Activated naive CD4-positive, alpha-beta T cell treated with anti-CD3 and anti-CD28 coated beads, Interleukin-2, amount 50 U/mL, for 24 hours (primary cell): ENCODE results near the gene CAMKV.
"Not testable (repeated sequence)": the region's sequence is repeated elsewhere in the genome, so short reads cannot be mapped to it uniquely, and the experiment has no call there.

ENCODE experiments used
- H3K27ac Mint-ChIP-seq: one replicate; pipeline ENCODE4 v1.8.0; 2021; ENCODE audit warnings: mild to moderate bottlenecking, mixed read lengths
- H3K27me3 Mint-ChIP-seq: one replicate; pipeline ENCODE4 v1.8.0; 2021; ENCODE audit warnings: mixed read lengths
- H3K36me3 Mint-ChIP-seq: one replicate; pipeline ENCODE4 v1.8.0; 2021; ENCODE audit warnings: mixed read lengths
- H3K4me1 Mint-ChIP-seq: one replicate; pipeline ENCODE4 v1.8.0; 2021; ENCODE audit warnings: mixed read lengths
- H3K4me3 Mint-ChIP-seq: one replicate; pipeline ENCODE4 v1.8.0; 2021; ENCODE audit warnings: mild to moderate bottlenecking, mixed read lengths
- H3K9me3 Mint-ChIP-seq: one replicate; pipeline ENCODE4 v1.8.0; 2021; ENCODE audit warnings: mixed read lengths

CAMKV gene

GRCh38 chr3:49841126-49841696, 28.5 kb downstream of the CAMKV start:
- no peak overlapping the region for H3K27ac Mint-ChIP-seq
- H3K36me3 Mint-ChIP-seq = peaks cover 2% of the 10 kb centered on the region
- H3K27me3 Mint-ChIP-seq = no peaks in the 10 kb centered on the region
- H3K9me3 Mint-ChIP-seq = no peaks in the 10 kb centered on the region
- no peaks in the 10 kb centered on the region for H3K4me1 Mint-ChIP-seq
- no peak overlapping the region for H3K4me3 Mint-ChIP-seq

GRCh38 chr3:49840388-49840787, 29.3 kb downstream of the CAMKV start:
- H3K36me3 Mint-ChIP-seq = peaks cover 2% of the 10 kb centered on the region
- H3K27me3 Mint-ChIP-seq = no peaks in the 10 kb centered on the region
- H3K4me1 Mint-ChIP-seq = no peaks in the 10 kb centered on the region
- no peak overlapping the region for H3K27ac Mint-ChIP-seq
- no peak overlapping the region for H3K4me3 Mint-ChIP-seq
- H3K9me3 Mint-ChIP-seq = no peaks in the 10 kb centered on the region

DNA sequence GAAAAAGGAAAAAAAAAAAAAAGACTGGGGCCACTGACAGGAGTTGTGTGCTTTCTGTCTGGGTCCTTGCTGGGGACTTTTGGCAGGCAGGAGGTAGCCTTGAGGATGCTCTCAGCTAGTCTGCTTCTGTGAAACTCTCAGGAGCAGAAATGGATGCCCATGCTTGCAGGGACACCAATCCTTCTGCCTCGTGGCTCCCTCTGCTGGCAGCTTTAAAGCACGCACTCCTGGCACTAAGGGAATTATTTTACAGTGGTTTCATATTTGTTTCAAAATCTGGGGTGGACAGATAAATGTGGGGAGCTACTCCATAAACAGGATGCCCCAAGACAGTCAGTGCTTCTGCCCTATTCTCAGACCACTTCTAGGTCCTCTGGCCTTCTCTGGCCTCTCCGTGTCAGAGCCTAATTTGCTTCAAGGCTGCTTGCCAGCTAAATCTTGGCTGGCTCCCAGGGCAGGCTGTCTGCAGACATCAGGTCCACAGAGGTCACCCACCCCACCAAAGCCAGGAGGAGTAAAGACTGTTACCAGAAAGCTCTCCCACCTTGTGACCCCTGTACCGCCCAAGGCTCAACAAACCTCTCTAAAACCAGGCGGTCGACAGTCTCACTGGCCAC, 30.4 kb downstream of the CAMKV start:
- H3K27ac Mint-ChIP-seq = peak overlapping the region; percentile 15
- H3K36me3 Mint-ChIP-seq = peaks cover 4% of the 10 kb centered on the region
- H3K9me3 Mint-ChIP-seq = no peaks in the 10 kb centered on the region
- no peaks in the 10 kb centered on the region for H3K27me3 Mint-ChIP-seq
- H3K4me3 Mint-ChIP-seq = no peak overlapping the region
- no peaks in the 10 kb centered on the region for H3K4me1 Mint-ChIP-seq

DNA sequence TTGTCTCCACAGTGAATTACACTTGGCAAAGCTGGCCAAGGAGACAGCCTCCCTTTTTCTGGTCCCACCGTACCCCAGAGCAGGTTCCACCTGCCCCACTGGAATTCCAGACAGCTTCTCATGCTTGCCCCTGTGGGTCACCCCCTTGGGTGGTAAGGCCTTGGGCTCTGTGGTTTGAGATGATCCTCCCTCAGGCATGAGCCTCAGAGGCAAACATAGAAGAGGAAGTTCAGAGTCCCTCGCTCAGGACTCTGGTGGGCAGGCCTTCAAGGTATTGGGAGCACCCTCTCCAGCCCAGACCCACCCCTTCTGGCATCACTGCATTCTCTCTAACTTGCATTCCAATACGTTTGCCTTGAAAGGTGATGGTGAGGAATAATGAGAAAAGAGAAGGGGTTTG, 38.4 kb downstream of the CAMKV start:
- no peaks in the 10 kb centered on the region for H3K9me3 Mint-ChIP-seq
- no peaks in the 10 kb centered on the region for H3K27me3 Mint-ChIP-seq
- peaks cover 2% of the 10 kb centered on the region for H3K36me3 Mint-ChIP-seq
- H3K27ac Mint-ChIP-seq = no peak overlapping the region
- no peaks in the 10 kb centered on the region for H3K4me1 Mint-ChIP-seq
- H3K4me3 Mint-ChIP-seq = no peak overlapping the region

- no peak overlapping the region for H3K4me3 Mint-ChIP-seq
- no peak overlapping the region for H3K27ac Mint-ChIP-seq
- no peaks in the 10 kb centered on the region for H3K36me3 Mint-ChIP-seq
- no peaks in the 10 kb centered on the region for H3K9me3 Mint-ChIP-seq
- no peaks in the 10 kb centered on the region for H3K27me3 Mint-ChIP-seq
- no peaks in the 10 kb centered on the region for H3K4me1 Mint-ChIP-seq
Measured at GRCh38 chr3:49826016-49826415, 43.7 kb downstream of the CAMKV start.

DNA sequence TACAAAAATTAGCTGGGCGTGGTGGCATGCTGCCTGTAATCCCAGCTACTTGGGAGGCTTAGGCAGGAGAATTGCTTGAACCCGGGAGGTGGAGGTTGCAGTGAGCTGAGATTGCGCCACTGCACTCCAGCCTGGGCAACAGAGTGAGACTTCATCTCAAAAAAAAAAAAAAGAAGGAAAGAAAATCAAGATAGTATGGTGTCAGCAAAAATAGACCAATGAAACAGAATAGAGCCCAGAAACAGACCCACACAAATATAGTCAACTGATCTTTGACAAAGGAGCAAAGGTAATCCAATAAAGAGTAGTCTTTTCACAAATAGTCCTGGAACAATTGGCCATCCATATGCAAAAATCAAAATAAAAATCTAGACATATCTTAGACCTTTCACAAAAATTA, 46.6 kb downstream of the CAMKV start:
- not testable (repeated sequence) for H3K9me3 Mint-ChIP-seq, H3K4me1 Mint-ChIP-seq, H3K27me3 Mint-ChIP-seq, H3K27ac Mint-ChIP-seq, H3K4me3 Mint-ChIP-seq, H3K36me3 Mint-ChIP-seq

GRCh38 chr3:49813497-49814174, 56.1 kb downstream of the CAMKV start, which contains the start of gene UBA7:
UBA7 (minus strand) TSS chr3:49813953; CDS start chr3:49813787, 166 bp downstream.
- no peaks in the 10 kb centered on the region for H3K27me3 Mint-ChIP-seq
- H3K4me3 Mint-ChIP-seq = peak within 1 kb of the TSS; percentile 93
- H3K9me3 Mint-ChIP-seq = no peaks in the 10 kb centered on the region
- no peaks in the 10 kb centered on the region for H3K36me3 Mint-ChIP-seq
- peak within 1 kb of the TSS; percentile 94 for H3K27ac Mint-ChIP-seq
- H3K4me1 Mint-ChIP-seq = peaks cover 40% of the 10 kb centered on the region

DNA sequence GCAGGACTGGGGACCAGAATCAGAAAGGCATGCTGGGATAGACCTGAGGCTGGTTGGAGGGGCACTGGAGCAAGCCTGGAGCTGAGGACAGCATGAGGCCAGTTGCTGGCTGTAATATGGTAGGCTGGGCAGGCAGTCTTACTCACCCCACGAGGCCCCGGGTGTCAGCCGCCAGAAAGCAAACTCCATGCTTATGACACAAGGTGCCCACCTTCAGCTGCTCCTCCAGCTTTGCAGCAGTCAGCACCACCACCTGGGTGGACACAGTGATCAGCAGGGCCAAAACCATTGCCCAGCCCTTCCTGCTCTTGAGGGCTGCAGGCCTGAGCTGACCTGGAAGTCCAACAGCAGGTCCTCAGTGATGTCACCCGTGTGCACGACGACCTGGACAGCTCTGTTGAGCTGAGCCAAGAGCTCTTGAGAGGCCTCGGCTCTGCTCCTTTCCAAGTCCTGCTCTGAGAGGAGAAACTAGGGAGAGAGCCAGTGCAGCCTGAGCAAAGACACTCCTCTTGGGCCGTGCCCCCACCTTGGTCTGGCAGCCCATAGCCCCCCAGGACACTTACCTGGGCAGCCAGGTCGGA, 56.7 kb downstream of the CAMKV start:
- Mint-ChIP-seq H3K27me3 (no peaks in the 10 kb centered on the region), H3K4me3 (peak overlapping the region; percentile 93), H3K9me3 (no peaks in the 10 kb centered on the region), H3K36me3 (no peaks in the 10 kb centered on the region), H3K27ac (peak overlapping the region; percentile 94), H3K4me1 (peaks cover 46% of the 10 kb centered on the region)
